Gastroesophageal sphincter (tissue), 3 donors: ENCODE measurements around the gene IFT81.

Experiments
- POLR2A ChIP-seq, 2 donors: fragments of 450-650 bp; IDR thresholded peaks; one replicate each; pipeline ENCODE4 v1.6.1; 2017; ENCODE audit warnings: antibody characterized with exemption in 2 of 2, mild to moderate bottlenecking in 2 of 2, moderate library complexity in 1 of 2
- POLR2AphosphoS5 ChIP-seq: sonication (generic); formaldehyde crosslinking; IDR thresholded peaks from one replicate; pipeline ENCODE4 v1.6.1; 2017; ENCODE audit warnings: antibody characterized with exemption
- TF ChIP-seq, protein P1 (sequence below), 4 experiments: fragments of 200-600 bp in 2 of 4; fragments of 450-650 bp in 2 of 4; sonication (generic) in 1 of 4; IDR thresholded peaks; one replicate each; pipeline ENCODE4 v1.5.1; 2017 to 2019; ENCODE audit warnings: antibody characterized with exemption in 4 of 4, mild to moderate bottlenecking in 2 of 4, moderate library complexity in 2 of 4

DNA sequence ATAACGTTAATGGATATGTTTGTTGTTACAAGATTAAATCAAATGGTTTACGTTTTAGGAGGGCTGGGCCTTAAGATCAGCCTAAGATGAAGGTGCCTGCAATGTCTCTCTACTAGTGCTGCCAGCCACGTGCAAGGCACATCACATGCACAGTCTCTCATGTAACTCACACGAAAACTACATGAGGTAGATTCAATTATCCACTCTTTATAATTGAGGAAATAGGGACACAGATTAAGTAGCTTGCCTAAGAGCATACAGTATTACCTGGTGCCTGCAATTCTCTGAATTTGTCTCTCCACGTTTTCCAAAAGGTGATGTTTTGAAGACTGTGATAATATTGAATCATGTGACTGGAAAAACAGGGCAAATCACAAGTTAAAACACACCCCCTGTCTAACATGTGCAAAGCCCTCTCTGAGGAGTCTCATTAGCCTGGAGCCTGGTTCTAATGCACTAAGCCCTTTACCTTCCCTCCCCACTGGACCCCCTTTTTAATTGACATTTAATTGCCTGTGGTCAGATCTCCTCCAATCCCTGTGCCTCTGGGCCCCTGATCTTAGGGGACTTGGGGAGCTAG is 142.3 kb downstream of the IFT81 start:
- TF ChIP-seq, protein P1, sequence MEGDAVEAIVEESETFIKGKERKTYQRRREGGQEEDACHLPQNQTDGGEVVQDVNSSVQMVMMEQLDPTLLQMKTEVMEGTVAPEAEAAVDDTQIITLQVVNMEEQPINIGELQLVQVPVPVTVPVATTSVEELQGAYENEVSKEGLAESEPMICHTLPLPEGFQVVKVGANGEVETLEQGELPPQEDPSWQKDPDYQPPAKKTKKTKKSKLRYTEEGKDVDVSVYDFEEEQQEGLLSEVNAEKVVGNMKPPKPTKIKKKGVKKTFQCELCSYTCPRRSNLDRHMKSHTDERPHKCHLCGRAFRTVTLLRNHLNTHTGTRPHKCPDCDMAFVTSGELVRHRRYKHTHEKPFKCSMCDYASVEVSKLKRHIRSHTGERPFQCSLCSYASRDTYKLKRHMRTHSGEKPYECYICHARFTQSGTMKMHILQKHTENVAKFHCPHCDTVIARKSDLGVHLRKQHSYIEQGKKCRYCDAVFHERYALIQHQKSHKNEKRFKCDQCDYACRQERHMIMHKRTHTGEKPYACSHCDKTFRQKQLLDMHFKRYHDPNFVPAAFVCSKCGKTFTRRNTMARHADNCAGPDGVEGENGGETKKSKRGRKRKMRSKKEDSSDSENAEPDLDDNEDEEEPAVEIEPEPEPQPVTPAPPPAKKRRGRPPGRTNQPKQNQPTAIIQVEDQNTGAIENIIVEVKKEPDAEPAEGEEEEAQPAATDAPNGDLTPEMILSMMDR (IDR thresholded peaks at IDR 0.05), result no peak
- TF ChIP-seq POLR2A (IDR thresholded peaks at IDR 0.05), result no peak
- TF ChIP-seq POLR2AphosphoS5, result no peak
